ENCODE measurements around the gene MPL.

The MPL gene

GRCh38 chr1:43372172-43372571, 34.6 kb downstream of the MPL start:
- H3K36me3 ChIP-seq (ENCODE audit: control insufficient read depth, insufficient read depth, low read length) = no peaks in the 10 kb centered on the region
- H3K9me3 ChIP-seq (ENCODE audit: control insufficient read depth, low read length) = no peaks in the 10 kb centered on the region
- H3K4me1 ChIP-seq (ENCODE audit: control insufficient read depth, insufficient read depth, low read length, poor library complexity, severe bottlenecking) = peaks cover 5% of the 10 kb centered on the region
- H3K27me3 ChIP-seq (replicated peaks; ENCODE audit: control insufficient read depth, insufficient read depth, low read length, poor library complexity, severe bottlenecking) = no peaks in the 10 kb centered on the region
- H3K27ac ChIP-seq (ENCODE audit: insufficient read depth, low read length, poor library complexity, severe bottlenecking) = no peak overlapping the region
- H3K4me3 ChIP-seq (ENCODE audit: insufficient read depth, low read depth, low read length, poor library complexity, severe bottlenecking) = no peak overlapping the region
- DNase-seq = no peak

- Histone ChIP-seq H3K36me3 (ENCODE audit: control insufficient read depth, insufficient read depth, low read length) (no peaks in the 10 kb centered on the region), H3K4me1 (ENCODE audit: control insufficient read depth, insufficient read depth, low read length, poor library complexity, severe bottlenecking) (peaks cover 5% of the 10 kb centered on the region), H3K9me3 (ENCODE audit: control insufficient read depth, low read length) (no peaks in the 10 kb centered on the region), H3K4me3 (ENCODE audit: insufficient read depth, low read depth, low read length, poor library complexity, severe bottlenecking) (no peak overlapping the region), H3K27ac (ENCODE audit: insufficient read depth, low read length, poor library complexity, severe bottlenecking) (no peak overlapping the region), H3K27me3 (replicated peaks; ENCODE audit: control insufficient read depth, insufficient read depth, low read length, poor library complexity, severe bottlenecking) (no peaks in the 10 kb centered on the region)
- DNase-seq = no peak
These were observed 35.7 kb downstream of the MPL start for GRCh38 chr1:43373066-43373940.

DNA sequence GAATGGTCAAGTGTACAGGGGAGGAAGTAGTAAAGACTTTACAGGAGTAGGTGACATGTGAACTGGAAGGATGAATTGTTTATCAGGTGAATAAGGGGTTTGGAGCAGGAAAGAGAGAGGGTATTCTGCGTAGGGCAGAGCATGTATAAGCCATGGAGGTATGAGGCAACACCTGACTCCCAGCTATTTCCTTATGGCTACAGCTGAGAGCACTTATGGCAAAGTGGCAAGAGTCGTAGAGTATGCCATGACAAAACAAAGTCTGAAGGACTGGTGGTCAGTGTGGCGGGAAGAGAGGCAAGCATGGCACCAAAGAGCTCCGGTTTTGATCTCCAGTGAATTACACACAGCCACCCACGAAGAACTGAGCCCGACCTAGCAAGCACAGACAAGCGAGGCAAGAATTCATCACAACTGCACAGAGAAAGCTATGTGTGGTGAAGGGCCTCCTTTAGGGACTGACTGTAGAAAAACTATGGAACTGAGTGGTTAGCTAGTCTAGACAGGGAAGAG, 39.2 kb downstream of the MPL start:
- Histone ChIP-seq H3K36me3 (ENCODE audit: control insufficient read depth, insufficient read depth, low read length) (no peaks in the 10 kb centered on the region), H3K27me3 (replicated peaks; ENCODE audit: control insufficient read depth, insufficient read depth, low read length, poor library complexity, severe bottlenecking) (no peaks in the 10 kb centered on the region), H3K9me3 (ENCODE audit: control insufficient read depth, low read length) (no peaks in the 10 kb centered on the region), H3K27ac (ENCODE audit: insufficient read depth, low read length, poor library complexity, severe bottlenecking) (no peak overlapping the region), H3K4me3 (ENCODE audit: insufficient read depth, low read depth, low read length, poor library complexity, severe bottlenecking) (no peak overlapping the region), H3K4me1 (ENCODE audit: control insufficient read depth, insufficient read depth, low read length, poor library complexity, severe bottlenecking) (no peaks in the 10 kb centered on the region)
- DNase-seq = no peak

GRCh38 chr1:43377831-43378230, 40.2 kb downstream of the MPL start:
- Histone ChIP-seq H3K4me1 (ENCODE audit: control insufficient read depth, insufficient read depth, low read length, poor library complexity, severe bottlenecking) (no peaks in the 10 kb centered on the region), H3K27ac (ENCODE audit: insufficient read depth, low read length, poor library complexity, severe bottlenecking) (no peak overlapping the region), H3K9me3 (ENCODE audit: control insufficient read depth, low read length) (no peaks in the 10 kb centered on the region), H3K36me3 (ENCODE audit: control insufficient read depth, insufficient read depth, low read length) (peaks cover 7% of the 10 kb centered on the region), H3K27me3 (replicated peaks; ENCODE audit: control insufficient read depth, insufficient read depth, low read length, poor library complexity, severe bottlenecking) (no peaks in the 10 kb centered on the region), H3K4me3 (ENCODE audit: insufficient read depth, low read depth, low read length, poor library complexity, severe bottlenecking) (no peak overlapping the region)
- DNase-seq = no peak

DNA sequence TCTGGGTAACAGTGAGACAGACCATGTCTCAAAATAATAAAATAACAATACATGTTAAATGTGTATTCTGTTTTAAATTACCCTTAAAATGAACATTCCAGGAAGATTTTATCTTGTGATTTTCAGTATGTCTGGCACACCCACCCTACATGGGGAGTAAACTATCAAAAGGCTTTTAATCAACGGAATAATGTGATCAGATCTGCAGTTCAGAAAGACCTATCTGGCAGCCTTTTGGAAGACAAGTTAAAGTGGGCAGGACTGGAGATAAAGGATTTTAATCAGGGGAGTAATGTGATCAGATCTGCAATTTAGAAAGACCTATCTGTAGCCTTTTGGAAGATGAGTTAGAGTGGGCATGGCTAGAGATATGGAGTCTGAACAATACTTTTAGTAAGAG, 41.9 kb downstream of the MPL start:
- H3K27me3 ChIP-seq (replicated peaks; ENCODE audit: control insufficient read depth, insufficient read depth, low read length, poor library complexity, severe bottlenecking) = no peaks in the 10 kb centered on the region
- H3K9me3 ChIP-seq (ENCODE audit: control insufficient read depth, low read length) = no peaks in the 10 kb centered on the region
- DNase-seq = no peak
- H3K4me1 ChIP-seq (ENCODE audit: control insufficient read depth, insufficient read depth, low read length, poor library complexity, severe bottlenecking) = no peaks in the 10 kb centered on the region
- no peak overlapping the region for H3K4me3 ChIP-seq (ENCODE audit: insufficient read depth, low read depth, low read length, poor library complexity, severe bottlenecking)
- no peak overlapping the region for H3K27ac ChIP-seq (ENCODE audit: insufficient read depth, low read length, poor library complexity, severe bottlenecking)
- peaks cover 23% of the 10 kb centered on the region for H3K36me3 ChIP-seq (ENCODE audit: control insufficient read depth, insufficient read depth, low read length)

DNA sequence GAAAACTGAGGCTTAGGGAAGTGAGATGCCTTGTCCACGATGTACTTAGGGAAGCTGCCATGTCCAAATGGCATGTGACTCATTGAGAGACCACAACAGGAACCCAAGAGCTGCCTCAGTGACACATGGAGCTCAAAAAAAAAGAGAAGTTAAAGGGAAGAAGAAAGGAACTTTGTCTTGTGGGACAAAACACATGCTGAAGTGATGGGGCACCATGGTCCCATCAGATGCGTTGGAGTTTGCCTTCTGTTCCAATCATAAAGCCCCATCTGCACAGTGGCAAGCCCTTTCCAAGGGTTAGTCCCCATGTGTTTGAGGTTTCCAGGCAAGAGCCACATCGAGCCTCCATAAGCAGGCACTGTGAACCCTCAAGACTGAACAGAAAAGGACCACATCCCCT, 44.0 kb downstream of the MPL start:
- DNase-seq = no peak
- H3K27me3 ChIP-seq (replicated peaks; ENCODE audit: control insufficient read depth, insufficient read depth, low read length, poor library complexity, severe bottlenecking) = no peaks in the 10 kb centered on the region
- H3K4me3 ChIP-seq (ENCODE audit: insufficient read depth, low read depth, low read length, poor library complexity, severe bottlenecking) = no peak overlapping the region
- H3K36me3 ChIP-seq (ENCODE audit: control insufficient read depth, insufficient read depth, low read length) = peaks cover 45% of the 10 kb centered on the region
- no peaks in the 10 kb centered on the region for H3K9me3 ChIP-seq (ENCODE audit: control insufficient read depth, low read length)
- no peaks in the 10 kb centered on the region for H3K4me1 ChIP-seq (ENCODE audit: control insufficient read depth, insufficient read depth, low read length, poor library complexity, severe bottlenecking)
- no peak overlapping the region for H3K27ac ChIP-seq (ENCODE audit: insufficient read depth, low read length, poor library complexity, severe bottlenecking)

GRCh38 chr1:43382027-43382779, 44.6 kb downstream of the MPL start:
- Histone ChIP-seq H3K4me1 (ENCODE audit: control insufficient read depth, insufficient read depth, low read length, poor library complexity, severe bottlenecking) (no peaks in the 10 kb centered on the region), H3K9me3 (ENCODE audit: control insufficient read depth, low read length) (no peaks in the 10 kb centered on the region), H3K36me3 (ENCODE audit: control insufficient read depth, insufficient read depth, low read length) (peaks cover 50% of the 10 kb centered on the region), H3K27me3 (replicated peaks; ENCODE audit: control insufficient read depth, insufficient read depth, low read length, poor library complexity, severe bottlenecking) (no peaks in the 10 kb centered on the region), H3K27ac (ENCODE audit: insufficient read depth, low read length, poor library complexity, severe bottlenecking) (no peak overlapping the region), H3K4me3 (ENCODE audit: insufficient read depth, low read depth, low read length, poor library complexity, severe bottlenecking) (no peak overlapping the region)
- no peak for DNase-seq

- Histone ChIP-seq H3K4me3 (ENCODE audit: insufficient read depth, low read depth, low read length, poor library complexity, severe bottlenecking) (no peak overlapping the region), H3K4me1 (ENCODE audit: control insufficient read depth, insufficient read depth, low read length, poor library complexity, severe bottlenecking) (peaks cover under 1% of the 10 kb centered on the region), H3K27ac (ENCODE audit: insufficient read depth, low read length, poor library complexity, severe bottlenecking) (no peak overlapping the region), H3K27me3 (replicated peaks; ENCODE audit: control insufficient read depth, insufficient read depth, low read length, poor library complexity, severe bottlenecking) (no peaks in the 10 kb centered on the region), H3K36me3 (ENCODE audit: control insufficient read depth, insufficient read depth, low read length) (peaks cover 54% of the 10 kb centered on the region), H3K9me3 (ENCODE audit: control insufficient read depth, low read length) (no peaks in the 10 kb centered on the region)
- DNase-seq = no peak
These were observed 45.8 kb downstream of the MPL start for GRCh38 chr1:43383449-43383848.

- peaks cover 16% of the 10 kb centered on the region for H3K4me1 ChIP-seq (ENCODE audit: control insufficient read depth, insufficient read depth, low read length, poor library complexity, severe bottlenecking)
These were observed 49.1 kb downstream of the MPL start for GRCh38 chr1:43386676-43387075.

More at GRCh38 chr1:43386676-43387075, 49.1 kb downstream of the MPL start:
- Histone ChIP-seq H3K4me3 (ENCODE audit: insufficient read depth, low read depth, low read length, poor library complexity, severe bottlenecking) (no peak overlapping the region), H3K9me3 (ENCODE audit: control insufficient read depth, low read length) (no peaks in the 10 kb centered on the region), H3K27ac (ENCODE audit: insufficient read depth, low read length, poor library complexity, severe bottlenecking) (no peak overlapping the region), H3K27me3 (replicated peaks; ENCODE audit: control insufficient read depth, insufficient read depth, low read length, poor library complexity, severe bottlenecking) (no peaks in the 10 kb centered on the region), H3K36me3 (ENCODE audit: control insufficient read depth, insufficient read depth, low read length) (peaks cover 54% of the 10 kb centered on the region)
- DNase-seq = no peak
